Nephron (organoid): ENCODE data around the gene SH2D6.

ENCODE experiments used
- H3K27ac Mint-ChIP-seq, 3 experiments: 2 replicates each; pipeline ENCODE4 v1.8.0; 2020; ENCODE audit warnings: mixed read lengths in 3 of 3, mild to moderate bottlenecking in 2 of 3, moderate library complexity in 1 of 3
- H3K27me3 Mint-ChIP-seq: 2 replicates; pipeline ENCODE4 v1.8.0; 2021; ENCODE audit warnings: low read depth, mild to moderate bottlenecking, moderate library complexity, mixed read lengths
- H3K36me3 Mint-ChIP-seq: 2 replicates; pipeline ENCODE4 v1.8.0; 2020; ENCODE audit warnings: low read depth, mixed read lengths
- H3K4me1 Mint-ChIP-seq: 2 replicates; pipeline ENCODE4 v1.8.0; 2020; ENCODE audit warnings: mixed read lengths
- H3K4me3 Mint-ChIP-seq, 3 experiments: 2 replicates each; pipeline ENCODE4 v1.8.0; 2020; ENCODE audit warnings: mild to moderate bottlenecking in 3 of 3, mixed read lengths in 3 of 3, moderate library complexity in 2 of 3
- H3K9me3 Mint-ChIP-seq: 2 replicates; pipeline ENCODE4 v1.8.0; 2020; ENCODE audit warnings: mixed read lengths
- CTCF ChIP-seq, 3 experiments: fragments of 200-600 bp; sonication (generic); IDR thresholded peaks; one replicate each; pipeline ENCODE4 v1.5.0; 2021; ENCODE audit warnings: antibody characterized with exemption in 3 of 3; ENCODE audit not compliant: unreplicated experiment in 3 of 3

Gene SH2D6

GRCh38 chr2:85387754-85388153, 30.8 kb upstream of the SH2D6 start:
- H3K27me3 Mint-ChIP-seq: no peaks in the 10 kb centered on the region
- H3K27ac Mint-ChIP-seq: no peak overlapping the region
- peaks cover 33% of the 10 kb centered on the region for H3K36me3 Mint-ChIP-seq
- H3K4me1 Mint-ChIP-seq: no peaks in the 10 kb centered on the region
- no peak for TF ChIP-seq CTCF (IDR thresholded peaks at IDR 0.05; ENCODE audit: unreplicated experiment in 3 of 3)
- no peaks in the 10 kb centered on the region for H3K9me3 Mint-ChIP-seq
- H3K4me3 Mint-ChIP-seq: no peak overlapping the region

- no peak for TF ChIP-seq CTCF (IDR thresholded peaks at IDR 0.05; ENCODE audit: unreplicated experiment in 3 of 3)
- Mint-ChIP-seq H3K9me3 (no peaks in the 10 kb centered on the region), H3K4me1 (no peaks in the 10 kb centered on the region), H3K4me3 (no peak overlapping the region), H3K36me3 (peaks cover 31% of the 10 kb centered on the region), H3K27ac (no peak overlapping the region), H3K27me3 (no peaks in the 10 kb centered on the region)
Measured at GRCh38 chr2:85388878-85389538, 29.5 kb upstream of the SH2D6 start.

GRCh38 chr2:85390941-85391669, 27.4 kb upstream of the SH2D6 start:
- H3K4me1 Mint-ChIP-seq: no peaks in the 10 kb centered on the region
- no peaks in the 10 kb centered on the region for H3K27me3 Mint-ChIP-seq
- H3K36me3 Mint-ChIP-seq: peaks cover 14% of the 10 kb centered on the region
- no peak overlapping the region for H3K27ac Mint-ChIP-seq
- H3K9me3 Mint-ChIP-seq: no peaks in the 10 kb centered on the region
- TF ChIP-seq CTCF (IDR thresholded peaks at IDR 0.05; ENCODE audit: unreplicated experiment in 3 of 3): peak; percentile 39 to 55 (median 40)
- H3K4me3 Mint-ChIP-seq: no peak overlapping the region

GRCh38 chr2:85393836-85394235, 24.7 kb upstream of the SH2D6 start:
- Mint-ChIP-seq H3K4me1 (peaks cover 7% of the 10 kb centered on the region), H3K27me3 (no peaks in the 10 kb centered on the region), H3K4me3 (no peak overlapping the region), H3K36me3 (peaks cover 9% of the 10 kb centered on the region), H3K9me3 (no peaks in the 10 kb centered on the region), H3K27ac (no peak overlapping the region)
- no peak for TF ChIP-seq CTCF (IDR thresholded peaks at IDR 0.05; ENCODE audit: unreplicated experiment in 3 of 3)

GRCh38 chr2:85394261-85394681, 24.2 kb upstream of the SH2D6 start:
- H3K4me1 Mint-ChIP-seq: peaks cover 7% of the 10 kb centered on the region
- H3K27ac Mint-ChIP-seq: no peak overlapping the region
- H3K27me3 Mint-ChIP-seq: no peaks in the 10 kb centered on the region
- no peak for TF ChIP-seq CTCF (IDR thresholded peaks at IDR 0.05; ENCODE audit: unreplicated experiment in 3 of 3)
- no peak overlapping the region for H3K4me3 Mint-ChIP-seq
- H3K36me3 Mint-ChIP-seq: peaks cover 5% of the 10 kb centered on the region
- H3K9me3 Mint-ChIP-seq: no peaks in the 10 kb centered on the region

- Mint-ChIP-seq H3K36me3 (peaks cover under 1% of the 10 kb centered on the region), H3K27me3 (no peaks in the 10 kb centered on the region), H3K9me3 (no peaks in the 10 kb centered on the region), H3K4me3 (no peak overlapping the region), H3K27ac (no peak overlapping the region), H3K4me1 (peaks cover 7% of the 10 kb centered on the region)
- TF ChIP-seq CTCF (IDR thresholded peaks at IDR 0.05; ENCODE audit: unreplicated experiment in 3 of 3): no peak
Measured at GRCh38 chr2:85394976-85395375, 23.5 kb upstream of the SH2D6 start.
